H9 (cell line): ENCODE measurements around the gene MRPL28. TPM values are rescaled to one million over a fixed set of nuclear protein-coding genes. Genes with fewer than 3 reads are reported as not detected.

Experiments
- DNase-seq: peaks from one replicate; pipeline ENCODE4 v3.0.0-alpha.2; 2017
- H2AFZ ChIP-seq: one replicate; pipeline ENCODE4 v1.6.1; 2013; ENCODE audit warnings: mild to moderate bottlenecking, low read length, control low read depth, moderate library complexity
- H2AK5ac ChIP-seq: 2 replicates; pipeline ENCODE4 v1.6.1; 2013; ENCODE audit warnings: low read length, control low read depth, mixed read lengths; ENCODE audit not compliant: insufficient read length
- H2BK120ac ChIP-seq: one replicate; pipeline ENCODE4 v1.6.1; 2013; ENCODE audit warnings: low read depth, mild to moderate bottlenecking, low read length, control low read depth, inconsistent platforms; ENCODE audit not compliant: poor library complexity, severe bottlenecking
- H2BK12ac ChIP-seq: 2 replicates; pipeline ENCODE4 v1.6.1; 2013; ENCODE audit warnings: low read length, control low read depth, mixed read lengths, low read depth; ENCODE audit not compliant: insufficient read length
- H2BK15ac ChIP-seq: 2 replicates; pipeline ENCODE4 v1.6.1; 2013; ENCODE audit warnings: low read depth, low read length, control low read depth
- H2BK20ac ChIP-seq: one replicate; pipeline ENCODE4 v1.6.1; 2013; ENCODE audit warnings: low read depth, mild to moderate bottlenecking, low read length, control low read depth, inconsistent platforms; ENCODE audit not compliant: poor library complexity, severe bottlenecking
- H2BK5ac ChIP-seq: 2 replicates; pipeline ENCODE4 v1.6.1; 2013; ENCODE audit warnings: low read length, control low read depth, mixed read lengths; ENCODE audit not compliant: insufficient read length
- H3K14ac ChIP-seq: 2 replicates; pipeline ENCODE4 v1.6.1; 2013; ENCODE audit warnings: low read length, control low read depth; ENCODE audit not compliant: insufficient read depth
- H3K18ac ChIP-seq: 2 replicates; pipeline ENCODE4 v1.6.1; 2013; ENCODE audit warnings: low read depth, mild to moderate bottlenecking, mixed read lengths, low read length, control low read depth; ENCODE audit not compliant: insufficient read length
- H3K23ac ChIP-seq: 2 replicates; pipeline ENCODE4 v1.6.1; 2013; ENCODE audit warnings: low read length, control low read depth, mixed read lengths, low read depth; ENCODE audit not compliant: insufficient read length
- H3K23me2 ChIP-seq: 2 replicates; pipeline ENCODE4 v1.6.1; 2013; ENCODE audit warnings: low read depth, mild to moderate bottlenecking, mixed read lengths, low read length, control low read depth; ENCODE audit not compliant: insufficient read length, poor library complexity, severe bottlenecking
- H3K27ac ChIP-seq: 2 replicates; pipeline ENCODE4 v1.5.1; 2013; ENCODE audit warnings: low read length, control low read depth, mixed read lengths, low read depth; ENCODE audit not compliant: insufficient read length
- H3K27me3 ChIP-seq: 2 replicates; pipeline ENCODE4 v1.6.1; 2013; ENCODE audit warnings: low read length, control low read depth, inconsistent platforms; ENCODE audit not compliant: insufficient read depth
- H3K4ac ChIP-seq: 2 replicates; pipeline ENCODE4 v1.6.1; 2013; ENCODE audit warnings: low read depth, mild to moderate bottlenecking, control low read depth, inconsistent platforms, low read length, moderate library complexity
- H3K4me1 ChIP-seq: 2 replicates; pipeline ENCODE4 v1.6.1; 2013; ENCODE audit warnings: low read length, control low read depth, inconsistent platforms; ENCODE audit not compliant: insufficient read depth
- H3K4me2 ChIP-seq: 2 replicates; pipeline ENCODE4 v1.6.1; 2013; ENCODE audit warnings: low read length, control low read depth, mixed read lengths; ENCODE audit not compliant: insufficient read length, insufficient read depth
- H3K56ac ChIP-seq: 2 replicates; pipeline ENCODE4 v1.6.1; 2013; ENCODE audit warnings: low read depth, mild to moderate bottlenecking, mixed read lengths, low read length, control low read depth; ENCODE audit not compliant: insufficient read length
- H3K79me1 ChIP-seq: 2 replicates; pipeline ENCODE4 v1.6.1; 2013; ENCODE audit warnings: low read depth, mild to moderate bottlenecking, moderate library complexity, low read length, control low read depth, inconsistent platforms; ENCODE audit not compliant: insufficient read depth, poor library complexity, severe bottlenecking
- H3K79me2 ChIP-seq: 2 replicates; pipeline ENCODE4 v1.6.1; 2013; ENCODE audit warnings: low read length, control low read depth, inconsistent platforms; ENCODE audit not compliant: insufficient read depth
- H3K9ac ChIP-seq: 2 replicates; pipeline ENCODE4 v1.6.1; 2013; ENCODE audit warnings: low read length, control low read depth, mixed read lengths; ENCODE audit not compliant: insufficient read length; ENCODE audit errors: extremely low read depth
- H3K9me3 ChIP-seq: one replicate; pipeline ENCODE4 v1.6.1; 2013; ENCODE audit warnings: low read depth, low read length, inconsistent platforms; ENCODE audit not compliant: control insufficient read depth
- H3T11ph ChIP-seq: one replicate; pipeline ENCODE4 v1.6.1; 2013; ENCODE audit warnings: mild to moderate bottlenecking, low read length, control low read depth, inconsistent platforms
- H4K20me1 ChIP-seq: one replicate; pipeline ENCODE4 v1.6.1; 2013; ENCODE audit not compliant: control insufficient read depth, insufficient read length, insufficient read depth
- H4K5ac ChIP-seq: 2 replicates; pipeline ENCODE4 v1.6.1; 2013; ENCODE audit warnings: low read depth, mild to moderate bottlenecking, mixed read lengths, low read length, control low read depth; ENCODE audit not compliant: insufficient read length
- H4K8ac ChIP-seq: replicated peaks from 2 replicates; pipeline ENCODE4 v1.6.1; 2013; ENCODE audit warnings: low read length, control low read depth, mixed read lengths, low read depth; ENCODE audit not compliant: insufficient read length
- H4K91ac ChIP-seq: 2 replicates; pipeline ENCODE4 v1.6.1; 2013; ENCODE audit warnings: low read depth, mild to moderate bottlenecking, moderate library complexity, mixed read lengths, low read length, control low read depth; ENCODE audit not compliant: insufficient read length
- H3K27ac Mint-ChIP-seq, 3 experiments: 2 replicates in 2 of 3; 3 replicates in 1 of 3; pipeline ENCODE4 v1.8.0; 2020 to 2021; ENCODE audit warnings: mixed read lengths in 3 of 3, mild to moderate bottlenecking in 1 of 3, moderate library complexity in 1 of 3
- H3K27me3 Mint-ChIP-seq: 2 replicates; pipeline ENCODE4 v1.8.0; 2021; ENCODE audit warnings: low read depth, mild to moderate bottlenecking, moderate library complexity, mixed read lengths
- H3K36me3 Mint-ChIP-seq, 3 experiments: 2 replicates in 2 of 3; 3 replicates in 1 of 3; pipeline ENCODE4 v1.8.0; 2020 to 2021; ENCODE audit warnings: low read depth in 3 of 3, mixed read lengths in 3 of 3; ENCODE audit not compliant: insufficient read depth in 1 of 3
- H3K4me1 Mint-ChIP-seq, 2 experiments: 2 replicates each; pipeline ENCODE4 v1.8.0; 2020; ENCODE audit warnings: mixed read lengths in 2 of 2
- H3K4me3 Mint-ChIP-seq, 2 experiments: 2 replicates in 1 of 2; 3 replicates in 1 of 2; pipeline ENCODE4 v1.8.0; 2020 to 2021; ENCODE audit warnings: mild to moderate bottlenecking in 2 of 2, mixed read lengths in 2 of 2, moderate library complexity in 1 of 2
- H3K9me3 Mint-ChIP-seq, 2 experiments: 2 replicates in 1 of 2; 3 replicates in 1 of 2; pipeline ENCODE4 v1.8.0; 2020; ENCODE audit warnings: mild to moderate bottlenecking in 2 of 2, mixed read lengths in 2 of 2, moderate library complexity in 1 of 2
- WGBS: extraction: QIAGEN DNeasy Blood & Tissue Kit; methylation state at CpG from one replicate; pipeline ENCODE4 v1.1.7; 2013; ENCODE audit warnings: missing lambda C conversion rate, low lambda C conversion rate, mixed read lengths; ENCODE audit not compliant: insufficient read length; ENCODE audit errors: extremely low coverage; 5-methylcytosine and 5-hydroxymethylcytosine counted together
- total RNA-seq: library from RNA; stranded (reverse); gene quantifications from 2 replicates; pipeline ENCODE4 v1.2.1, GENCODE V29; 2021
- TF ChIP-seq, protein P1 (sequence below): fragments of 200-600 bp; sonication (generic); conservative IDR thresholded peaks from 3 replicates; pipeline ENCODE4 v1.8.0; 2021; ENCODE audit warnings: antibody characterized with exemption, mild to moderate bottlenecking

Gene MRPL28
- total RNA-seq, 1 experiment from 2014 or later: 154 TPM

DNA sequence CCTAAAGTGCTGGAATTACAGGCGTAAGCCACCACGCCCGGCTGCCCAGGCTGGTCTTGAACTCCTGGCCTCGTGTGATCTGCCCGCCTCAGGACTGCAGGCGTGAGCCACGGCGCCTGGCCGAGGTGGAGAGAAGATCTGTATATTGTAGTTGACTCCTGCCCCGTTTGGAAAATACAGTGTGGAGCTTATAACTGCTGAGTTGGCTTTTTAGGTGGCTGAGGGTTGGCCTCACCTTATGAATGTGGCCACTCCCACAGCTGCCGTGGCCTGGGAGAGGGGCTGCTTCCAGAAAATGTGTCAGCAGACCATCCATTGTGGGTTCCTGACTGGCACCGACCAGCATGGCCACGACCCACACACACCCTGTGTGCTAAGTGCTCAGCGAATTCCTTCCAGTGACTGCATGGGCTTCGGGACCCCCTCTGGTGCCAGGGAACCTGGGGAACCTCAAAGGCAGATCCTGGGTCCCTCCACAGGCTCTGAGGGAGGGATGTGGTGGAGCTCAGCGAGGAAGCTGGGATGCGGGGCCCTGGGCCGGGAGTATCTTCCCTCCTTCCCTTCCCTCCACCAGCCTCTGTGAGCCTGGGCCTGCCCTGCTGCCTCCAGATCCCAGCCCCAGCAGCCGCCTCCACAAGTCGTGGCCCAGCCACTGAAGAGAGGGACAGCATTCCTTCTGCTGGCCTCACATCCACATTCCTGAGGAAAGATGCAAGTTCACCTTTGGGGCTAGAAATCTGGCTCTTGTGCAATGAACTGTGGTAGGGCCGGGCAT is 44.2 kb upstream of the MRPL28 start:
- Histone ChIP-seq H3K9me3 (no peaks in the 10 kb centered on the region), H3T11ph (no peak overlapping the region), H3K27ac (no peak overlapping the region), H3K4me2 (no peak overlapping the region), H3K23me2 (no peaks in the 10 kb centered on the region), H2BK5ac (no peak overlapping the region), H2BK20ac (no peak overlapping the region), H3K27me3 (no peaks in the 10 kb centered on the region), H3K9ac (no peak overlapping the region), H2AK5ac (no peak overlapping the region), H2BK12ac (no peak overlapping the region), H3K18ac (no peak overlapping the region), H4K5ac (no peak overlapping the region), H3K56ac (no peak overlapping the region), H2BK120ac (no peak overlapping the region), H3K14ac (no peak overlapping the region), H4K8ac (no peak overlapping the region), H2AFZ (no peak overlapping the region), H3K4ac (no peak overlapping the region), H3K23ac (no peak overlapping the region), H3K4me1 (no peaks in the 10 kb centered on the region), H4K20me1 (no peaks in the 10 kb centered on the region), H2BK15ac (no peak overlapping the region), H3K79me1 (no peaks in the 10 kb centered on the region), H3K79me2 (no peaks in the 10 kb centered on the region), H4K91ac (no peak overlapping the region)
- peaks cover 0 to 14% (median 11%) of the 10 kb centered on the region in 3 experiments; a peak in 4 of 7 replicates for H3K36me3 Mint-ChIP-seq
- H3K27me3 Mint-ChIP-seq: peaks cover under 1% of the 10 kb centered on the region; the same call in 1 of the 2 replicates
- no peaks in the 10 kb centered on the region for H3K9me3 Mint-ChIP-seq
- TF ChIP-seq, protein P1, sequence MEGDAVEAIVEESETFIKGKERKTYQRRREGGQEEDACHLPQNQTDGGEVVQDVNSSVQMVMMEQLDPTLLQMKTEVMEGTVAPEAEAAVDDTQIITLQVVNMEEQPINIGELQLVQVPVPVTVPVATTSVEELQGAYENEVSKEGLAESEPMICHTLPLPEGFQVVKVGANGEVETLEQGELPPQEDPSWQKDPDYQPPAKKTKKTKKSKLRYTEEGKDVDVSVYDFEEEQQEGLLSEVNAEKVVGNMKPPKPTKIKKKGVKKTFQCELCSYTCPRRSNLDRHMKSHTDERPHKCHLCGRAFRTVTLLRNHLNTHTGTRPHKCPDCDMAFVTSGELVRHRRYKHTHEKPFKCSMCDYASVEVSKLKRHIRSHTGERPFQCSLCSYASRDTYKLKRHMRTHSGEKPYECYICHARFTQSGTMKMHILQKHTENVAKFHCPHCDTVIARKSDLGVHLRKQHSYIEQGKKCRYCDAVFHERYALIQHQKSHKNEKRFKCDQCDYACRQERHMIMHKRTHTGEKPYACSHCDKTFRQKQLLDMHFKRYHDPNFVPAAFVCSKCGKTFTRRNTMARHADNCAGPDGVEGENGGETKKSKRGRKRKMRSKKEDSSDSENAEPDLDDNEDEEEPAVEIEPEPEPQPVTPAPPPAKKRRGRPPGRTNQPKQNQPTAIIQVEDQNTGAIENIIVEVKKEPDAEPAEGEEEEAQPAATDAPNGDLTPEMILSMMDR: no peak
- no peak for DNase-seq
- H3K4me3 Mint-ChIP-seq: no peak overlapping the region; a peak in 1 of 5 replicates
- no peak overlapping the region for H3K27ac Mint-ChIP-seq
- whole genome bisulfite sequencing: no CpG with 5 or more reads among the region's 21 CpGs
- H3K4me1 Mint-ChIP-seq: no peaks in the 10 kb centered on the region
